ENCODE measurements around the gene ASCL4.
"Not testable (repeated sequence)": the region's sequence is repeated elsewhere in the genome, so short reads cannot be mapped to it uniquely, and the experiment has no call there.

Gene ASCL4

GRCh38 chr12:107774349-107775029 lies at the start of gene ASCL4:
ASCL4 (plus strand) TSS chr12:107774704; CDS start chr12:107775219, 515 bp downstream.
- no peak for DNase-seq

GRCh38 chr12:107727327-107727726 lies 47.2 kb upstream of the ASCL4 start:
- not testable (repeated sequence) for DNase-seq

GRCh38 chr12:107727742-107728141 lies 46.8 kb upstream of the ASCL4 start:
- not testable (repeated sequence) for DNase-seq

- DNase-seq: no peak
Measured at GRCh38 chr12:107730618-107731341, 43.7 kb upstream of the ASCL4 start.

- DNase-seq: no peak
Measured at GRCh38 chr12:107731366-107731765, 43.1 kb upstream of the ASCL4 start.

- no peak for DNase-seq
Measured at GRCh38 chr12:107732365-107732764, 42.1 kb upstream of the ASCL4 start.

- DNase-seq: no peak
Measured at GRCh38 chr12:107734139-107734538, 40.4 kb upstream of the ASCL4 start.

GRCh38 chr12:107735763-107736162 lies 38.7 kb upstream of the ASCL4 start:
- no peak for DNase-seq

- no peak for DNase-seq
Measured at GRCh38 chr12:107736914-107737313, 37.6 kb upstream of the ASCL4 start.

- no peak for DNase-seq
Measured at GRCh38 chr12:107748472-107748871, 26.0 kb upstream of the ASCL4 start.

- DNase-seq: no peak
Measured at GRCh38 chr12:107749083-107749482, 25.4 kb upstream of the ASCL4 start.

- no peak for DNase-seq
Measured at GRCh38 chr12:107759410-107759809, 15.1 kb upstream of the ASCL4 start.

- peak; percentile 63 for DNase-seq
Measured at GRCh38 chr12:107760207-107760808, 14.2 kb upstream of the ASCL4 start.

GRCh38 chr12:107760809-107761501 lies 13.5 kb upstream of the ASCL4 start, which contains the start of gene PRDM4:
PRDM4 (minus strand) TSS chr12:107761137; CDS start chr12:107760515, 622 bp downstream.
- DNase-seq: peak; percentile 95

- DNase-seq: peak; percentile 31
Measured at GRCh38 chr12:107761502-107761904, 13.0 kb upstream of the ASCL4 start.

GRCh38 chr12:107762874-107763273 lies 11.6 kb upstream of the ASCL4 start:
- DNase-seq: no peak

- no peak for DNase-seq
Measured at GRCh38 chr12:107764626-107765025, 9.9 kb upstream of the ASCL4 start.

- DNase-seq: no peak
Measured at GRCh38 chr12:107765316-107765715, 9.2 kb upstream of the ASCL4 start.

GRCh38 chr12:107767466-107767865 lies 7.0 kb upstream of the ASCL4 start:
- no peak for DNase-seq

- peak; percentile 59 for DNase-seq
Measured at GRCh38 chr12:107775093-107775721, 703 bp downstream of the ASCL4 start.

GRCh38 chr12:107776171-107776570 lies 1.7 kb downstream of the ASCL4 start:
- DNase-seq: no peak

GRCh38 chr12:107778383-107779025 lies 4.0 kb downstream of the ASCL4 start:
- DNase-seq: no peak
